Activated naive CD4-positive, alpha-beta T cell treated with anti-CD3 and anti-CD28 coated beads, Interleukin-2, amount 50 U/mL, for 16 hours (primary cell): Measurements from ENCODE around the gene HIVEP3.

Source experiments
- DNase-seq: peaks from one replicate; pipeline ENCODE4 v3.0.0-alpha.2; 2020

Gene HIVEP3

GRCh38 chr1:41749991-41750745 lies 168.6 kb downstream of the HIVEP3 start:
- DNase-seq = no peak

GRCh38 chr1:41745022-41745421 lies 173.7 kb downstream of the HIVEP3 start:
- no peak for DNase-seq

DNA sequence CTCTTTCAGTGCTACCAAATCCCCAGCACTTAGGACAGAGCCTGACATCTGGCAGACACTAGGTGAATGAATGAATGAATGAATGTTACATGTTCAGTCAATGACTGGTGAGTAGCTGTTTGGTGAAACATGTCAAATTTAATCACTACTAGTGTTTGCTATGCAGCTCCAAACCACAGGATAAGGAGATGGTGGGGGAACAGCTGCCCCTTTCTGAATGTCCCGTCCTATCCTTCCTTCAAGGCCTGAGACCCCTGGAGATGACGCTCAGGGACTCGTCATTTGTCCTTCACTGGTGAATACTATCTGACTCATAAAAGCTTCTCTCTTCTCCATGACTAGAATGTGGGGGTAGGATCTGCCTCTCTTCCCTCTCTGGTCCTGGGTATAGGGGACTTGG lies 175.4 kb downstream of the HIVEP3 start:
- no peak for DNase-seq

GRCh38 chr1:41742219-41742618 lies 176.5 kb downstream of the HIVEP3 start:
- DNase-seq = no peak

DNA sequence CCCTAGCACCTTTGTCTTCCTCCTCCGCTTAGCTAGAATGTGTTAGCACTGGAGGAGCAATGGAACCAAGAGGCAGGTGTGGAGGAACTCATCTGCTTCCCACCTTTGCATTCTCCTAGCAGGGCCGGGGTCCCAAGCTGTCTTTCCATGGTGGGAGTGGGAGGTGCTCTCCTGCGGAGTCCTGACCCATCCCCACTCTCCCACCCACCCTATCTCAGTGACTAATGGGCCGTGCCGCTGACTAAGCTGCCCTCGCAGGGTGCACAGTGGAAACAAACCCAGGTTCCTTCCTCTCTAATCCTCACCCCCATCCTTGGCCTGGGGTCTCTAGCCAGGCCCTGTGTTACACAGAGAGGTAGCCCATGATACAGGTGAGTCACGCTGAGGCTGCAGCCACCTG lies 177.5 kb downstream of the HIVEP3 start:
- DNase-seq = peak; percentile 53

GRCh38 chr1:41740630-41741239 lies 178.0 kb downstream of the HIVEP3 start:
- DNase-seq = no peak

GRCh38 chr1:41740058-41740457 lies 178.7 kb downstream of the HIVEP3 start:
- DNase-seq = no peak

- peak; percentile 85 for DNase-seq
These were observed 179.4 kb downstream of the HIVEP3 start for GRCh38 chr1:41739061-41739955.

DNA sequence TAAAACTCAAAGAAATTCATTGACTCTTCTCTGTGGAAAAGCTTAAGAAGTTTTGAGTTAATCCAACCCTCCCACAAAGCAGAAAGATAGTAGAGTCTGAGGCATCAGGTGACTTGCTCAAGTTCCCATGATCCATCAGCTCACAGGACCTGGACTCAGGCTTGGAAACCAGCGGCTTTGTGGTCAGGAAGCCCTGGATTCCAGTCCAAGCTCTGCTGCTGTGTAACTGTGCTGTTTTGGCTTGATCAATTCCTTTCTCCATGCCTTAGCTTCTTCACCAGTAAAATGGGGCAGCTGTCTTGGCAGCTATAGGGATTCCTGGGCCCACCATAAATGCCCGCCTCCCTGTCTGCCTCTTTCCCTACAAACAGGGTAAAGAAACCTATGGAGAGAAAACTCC lies 180.2 kb downstream of the HIVEP3 start:
- no peak for DNase-seq

DNA sequence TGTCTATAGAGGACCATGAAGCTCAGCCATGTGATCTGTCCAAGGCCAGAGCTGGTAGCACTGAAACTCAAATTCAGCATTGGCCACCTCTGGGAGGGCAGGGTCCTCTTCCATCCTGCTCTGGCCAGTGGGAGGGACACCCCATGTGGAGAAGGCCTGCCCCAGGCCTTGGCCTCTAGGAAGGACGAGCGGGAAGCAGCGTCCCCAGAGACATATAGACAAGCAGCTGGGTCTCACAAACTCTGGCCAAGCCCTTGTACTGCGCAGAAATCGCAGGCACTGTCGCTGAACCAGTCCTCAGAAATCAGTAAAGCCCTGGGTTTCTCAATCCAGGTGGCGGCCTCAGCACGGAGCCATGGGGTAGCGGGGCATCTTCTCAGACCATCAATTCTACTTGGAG lies 180.7 kb downstream of the HIVEP3 start:
- DNase-seq = no peak

- no peak for DNase-seq
These were observed 183.0 kb downstream of the HIVEP3 start for GRCh38 chr1:41735631-41736260.

DNA sequence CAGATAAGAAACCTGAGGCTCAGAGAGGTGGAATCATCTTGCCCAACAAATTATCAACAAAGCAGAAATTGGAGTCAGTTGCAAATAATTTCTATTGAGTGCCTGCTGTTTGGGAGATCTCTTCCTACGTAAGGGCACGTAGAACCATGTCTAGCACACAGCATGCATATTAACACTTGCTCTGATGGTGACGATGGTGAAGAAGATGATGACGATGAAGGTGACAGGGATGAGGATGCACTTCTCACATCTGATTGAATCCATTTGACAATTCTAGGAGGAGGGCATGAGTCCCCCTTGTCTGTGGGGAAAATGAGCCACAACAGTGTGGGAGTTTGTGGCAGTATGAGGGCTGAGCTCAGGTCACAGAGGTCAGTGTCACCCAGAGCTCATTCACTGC lies 183.6 kb downstream of the HIVEP3 start:
- DNase-seq = no peak

GRCh38 chr1:41734201-41734970 lies 184.3 kb downstream of the HIVEP3 start:
- no peak for DNase-seq

GRCh38 chr1:41733725-41734124 lies 185.0 kb downstream of the HIVEP3 start:
- no peak for DNase-seq

- no peak for DNase-seq
These were observed 185.7 kb downstream of the HIVEP3 start for GRCh38 chr1:41733021-41733420.

DNA sequence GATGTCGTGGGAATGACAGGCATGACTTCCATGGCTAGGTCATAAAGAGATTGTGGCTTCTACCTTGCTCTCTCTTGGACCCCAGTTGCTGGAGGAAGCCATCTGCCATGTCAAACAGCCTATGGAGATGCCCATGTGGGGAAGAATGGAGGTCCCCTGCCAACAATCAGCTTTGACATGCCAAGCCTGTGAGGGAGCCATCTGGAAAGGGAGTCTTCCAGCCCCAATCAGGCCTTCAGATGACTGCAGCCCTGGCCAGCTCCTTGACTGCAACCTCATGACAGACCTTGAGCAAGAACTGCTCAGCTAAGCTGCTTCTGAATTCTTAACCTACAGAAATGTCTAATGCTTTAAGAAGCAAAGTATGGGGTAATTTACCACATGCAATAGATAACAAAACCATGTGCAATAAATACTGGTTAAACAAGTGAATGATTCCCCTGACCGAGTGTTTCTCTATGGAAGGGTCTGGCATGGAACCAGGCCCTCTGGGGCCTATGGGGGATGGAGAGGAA lies 187.1 kb downstream of the HIVEP3 start:
- DNase-seq = no peak

DNA sequence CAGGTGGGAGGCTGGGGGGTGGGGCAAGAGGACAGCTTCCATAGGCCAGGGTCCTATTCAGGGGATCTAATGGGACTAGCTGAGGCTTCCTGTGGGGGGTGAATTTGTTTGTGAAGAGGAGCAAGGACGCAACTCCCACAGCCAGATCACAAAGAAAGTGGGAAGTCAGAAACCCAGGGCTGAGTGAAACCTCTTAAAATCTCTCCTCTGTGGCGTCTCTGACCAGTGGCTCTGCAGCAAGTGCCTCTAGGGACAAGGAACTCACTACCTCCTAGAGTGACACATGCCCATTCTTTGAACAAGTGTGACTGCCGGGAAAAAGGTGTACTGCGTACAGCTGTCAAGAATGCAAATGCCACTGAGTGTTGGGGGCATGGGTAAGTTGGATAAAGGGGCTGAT lies 187.9 kb downstream of the HIVEP3 start:
- DNase-seq = no peak

DNA sequence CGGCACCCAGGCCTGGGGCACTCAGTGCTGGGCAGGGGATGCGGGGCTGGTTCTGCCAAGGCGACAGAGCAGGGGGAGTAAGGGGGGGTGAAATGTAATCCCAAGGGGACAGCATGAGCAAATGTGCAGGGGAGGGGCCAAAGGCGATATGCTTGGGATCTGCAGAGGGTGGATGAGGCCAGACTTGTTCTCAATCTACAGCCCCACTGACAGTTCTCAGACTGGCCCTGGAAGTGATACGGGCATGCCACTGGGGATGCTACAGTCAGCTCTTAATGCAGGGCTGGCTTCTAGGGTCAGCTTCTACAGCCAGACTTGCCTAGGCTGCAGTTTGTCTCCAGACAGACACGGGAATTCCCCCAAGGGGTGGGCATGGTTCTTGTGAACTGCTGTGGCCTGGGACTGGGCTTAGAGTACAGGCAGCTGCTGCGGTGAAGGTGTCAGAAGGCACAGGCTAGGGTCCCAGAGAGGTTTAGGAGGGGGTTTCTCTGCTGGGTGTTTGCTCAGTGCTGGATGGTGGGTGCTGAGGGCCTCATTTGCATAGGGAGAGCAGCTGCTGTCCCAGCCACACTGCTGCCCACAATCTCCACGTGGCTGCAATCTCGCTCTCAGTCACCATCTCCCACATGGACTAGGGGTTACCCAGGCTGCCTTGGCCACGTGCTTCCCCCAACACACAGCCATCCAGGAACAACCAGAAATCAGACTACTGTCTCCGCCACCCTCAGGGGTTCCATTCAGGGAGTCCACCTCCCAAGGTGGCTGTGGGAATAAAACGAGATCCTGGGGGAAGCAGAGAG lies 190.1 kb downstream of the HIVEP3 start:
- DNase-seq = no peak

- no peak for DNase-seq
These were observed 191.0 kb downstream of the HIVEP3 start for GRCh38 chr1:41727749-41728115.

DNA sequence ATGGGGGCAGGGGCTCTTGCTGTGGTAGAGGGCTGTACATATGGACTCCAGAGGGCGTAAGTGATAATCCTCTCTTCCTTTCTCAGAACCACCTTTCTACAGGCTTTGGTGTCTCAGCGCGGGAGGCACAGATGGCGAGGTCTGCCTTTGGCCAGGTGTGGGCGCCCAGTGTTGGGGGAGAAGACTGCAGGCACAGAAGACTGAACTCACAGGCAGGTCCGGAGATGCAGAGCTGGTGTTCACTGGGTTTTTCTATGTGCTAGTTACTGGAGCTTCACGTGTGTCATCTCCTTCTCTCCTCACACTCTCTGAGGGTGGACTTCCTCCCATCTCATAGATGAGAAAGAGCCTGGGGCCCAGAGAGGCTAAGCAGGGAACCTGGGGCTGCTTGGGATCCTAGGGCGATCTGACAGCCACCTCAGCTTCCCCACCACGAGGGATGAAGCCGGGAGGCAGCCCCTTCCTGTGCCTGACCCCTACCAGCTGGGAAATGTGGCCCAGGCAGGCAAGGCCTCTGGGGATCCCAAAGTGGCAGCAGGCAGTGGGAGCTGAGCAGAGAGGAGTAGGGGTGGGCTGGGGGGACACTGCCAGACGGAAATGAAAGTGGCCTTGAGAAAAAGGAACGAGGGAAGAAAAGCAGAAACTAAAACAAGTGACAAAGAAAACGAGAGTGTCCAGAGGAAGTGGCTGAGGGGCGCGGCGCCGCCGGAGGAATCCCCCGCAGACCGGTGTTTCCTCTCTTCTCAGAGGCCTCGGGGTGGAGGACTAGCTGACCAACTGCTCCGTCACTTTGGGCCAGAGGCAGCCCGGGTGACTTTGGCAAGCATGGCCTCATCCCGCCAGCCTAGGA lies 191.6 kb downstream of the HIVEP3 start:
- no peak for DNase-seq
